IMR-90 (cell line): Measurements from ENCODE around the gene ZNF200.

ENCODE experiments used
- BHLHE40 ChIP-seq: fragments of 150-350 bp; IDR thresholded peaks from 2 replicates; pipeline ENCODE4 v1.6.1; 2016; ENCODE audit warnings: mild to moderate bottlenecking, low read depth, low read length
- CEBPB ChIP-seq: IDR thresholded peaks from 2 replicates; pipeline ENCODE4 v1.6.1; 2012; ENCODE audit warnings: low read depth, low read length, improper control_type of control experiment
- CHD1 ChIP-seq: IDR thresholded peaks from 2 replicates; pipeline ENCODE4 v1.6.1; 2012; ENCODE audit warnings: low read depth, low read length, improper control_type of control experiment
- FOS ChIP-seq: fragments of 150-350 bp; IDR thresholded peaks from 2 replicates; pipeline ENCODE4 v1.6.1; 2016; ENCODE audit warnings: low read depth, low read length
- MAFK ChIP-seq: IDR thresholded peaks from 2 replicates; pipeline ENCODE4 v1.6.1; 2012; ENCODE audit warnings: low read depth, low read length, improper control_type of control experiment
- MAZ ChIP-seq: IDR thresholded peaks from 2 replicates; pipeline ENCODE4 v1.6.1; 2012; ENCODE audit warnings: low read depth, mild to moderate bottlenecking, low read length, improper control_type of control experiment, moderate library complexity, borderline replicate concordance
- MXI1 ChIP-seq: IDR thresholded peaks from 2 replicates; pipeline ENCODE4 v1.6.1; 2012; ENCODE audit warnings: low read depth, mild to moderate bottlenecking, low read length, moderate library complexity, borderline replicate concordance
- POLR2A ChIP-seq: IDR thresholded peaks from 2 replicates; pipeline ENCODE4 v1.6.1; 2012; ENCODE audit warnings: mild to moderate bottlenecking, low read depth, low read length
- RCOR1 ChIP-seq: IDR thresholded peaks from 2 replicates; pipeline ENCODE4 v1.6.1; 2012; ENCODE audit warnings: mild to moderate bottlenecking, low read length, improper control_type of control experiment; ENCODE audit not compliant: insufficient replicate concordance
- RFX5 ChIP-seq: IDR thresholded peaks from 2 replicates; pipeline ENCODE4 v1.8.0; 2012; ENCODE audit warnings: low read depth, mild to moderate bottlenecking, low read length, moderate library complexity
- SMC3 ChIP-seq: fragments of 150-350 bp; IDR thresholded peaks from 2 replicates; pipeline ENCODE4 v1.6.1; 2016; ENCODE audit warnings: low read depth, mild to moderate bottlenecking, antibody characterized with exemption, low read length, moderate library complexity
- USF2 ChIP-seq: fragments of 150-350 bp; IDR thresholded peaks from 2 replicates; pipeline ENCODE4 v1.6.1; 2017; ENCODE audit warnings: mild to moderate bottlenecking, antibody characterized with exemption, low read length, low read depth
- TF ChIP-seq, protein P1 (sequence below): conservative IDR thresholded peaks from 2 replicates; pipeline ENCODE4 v1.5.1; 2012; ENCODE audit warnings: mild to moderate bottlenecking, low read depth, low read length, improper control_type of control experiment
- TF ChIP-seq, protein P2 (sequence below): fragments of 150-350 bp; IDR thresholded peaks from 2 replicates; pipeline ENCODE4 v1.6.1; 2016; ENCODE audit warnings: low read depth, mild to moderate bottlenecking, low read length, moderate library complexity, borderline replicate concordance

- TF ChIP-seq, protein P1, sequence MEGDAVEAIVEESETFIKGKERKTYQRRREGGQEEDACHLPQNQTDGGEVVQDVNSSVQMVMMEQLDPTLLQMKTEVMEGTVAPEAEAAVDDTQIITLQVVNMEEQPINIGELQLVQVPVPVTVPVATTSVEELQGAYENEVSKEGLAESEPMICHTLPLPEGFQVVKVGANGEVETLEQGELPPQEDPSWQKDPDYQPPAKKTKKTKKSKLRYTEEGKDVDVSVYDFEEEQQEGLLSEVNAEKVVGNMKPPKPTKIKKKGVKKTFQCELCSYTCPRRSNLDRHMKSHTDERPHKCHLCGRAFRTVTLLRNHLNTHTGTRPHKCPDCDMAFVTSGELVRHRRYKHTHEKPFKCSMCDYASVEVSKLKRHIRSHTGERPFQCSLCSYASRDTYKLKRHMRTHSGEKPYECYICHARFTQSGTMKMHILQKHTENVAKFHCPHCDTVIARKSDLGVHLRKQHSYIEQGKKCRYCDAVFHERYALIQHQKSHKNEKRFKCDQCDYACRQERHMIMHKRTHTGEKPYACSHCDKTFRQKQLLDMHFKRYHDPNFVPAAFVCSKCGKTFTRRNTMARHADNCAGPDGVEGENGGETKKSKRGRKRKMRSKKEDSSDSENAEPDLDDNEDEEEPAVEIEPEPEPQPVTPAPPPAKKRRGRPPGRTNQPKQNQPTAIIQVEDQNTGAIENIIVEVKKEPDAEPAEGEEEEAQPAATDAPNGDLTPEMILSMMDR = no peak
- TF ChIP-seq FOS (no peak), POLR2A (no peak), RFX5 (no peak), SMC3 (no peak), MAFK (no peak), CEBPB (no peak), MXI1 (no peak), CHD1 (no peak), RCOR1 (no peak), BHLHE40 (no peak), USF2 (no peak), MAZ (no peak)
- TF ChIP-seq, protein P2, sequence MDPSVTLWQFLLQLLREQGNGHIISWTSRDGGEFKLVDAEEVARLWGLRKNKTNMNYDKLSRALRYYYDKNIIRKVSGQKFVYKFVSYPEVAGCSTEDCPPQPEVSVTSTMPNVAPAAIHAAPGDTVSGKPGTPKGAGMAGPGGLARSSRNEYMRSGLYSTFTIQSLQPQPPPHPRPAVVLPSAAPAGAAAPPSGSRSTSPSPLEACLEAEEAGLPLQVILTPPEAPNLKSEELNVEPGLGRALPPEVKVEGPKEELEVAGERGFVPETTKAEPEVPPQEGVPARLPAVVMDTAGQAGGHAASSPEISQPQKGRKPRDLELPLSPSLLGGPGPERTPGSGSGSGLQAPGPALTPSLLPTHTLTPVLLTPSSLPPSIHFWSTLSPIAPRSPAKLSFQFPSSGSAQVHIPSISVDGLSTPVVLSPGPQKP = no peak
These were observed 14.5 kb upstream of the ZNF200 start for GRCh38 chr16:3249451-3249850.
